Measurements from ENCODE around the gene DOLPP1.

Gene DOLPP1

DNA sequence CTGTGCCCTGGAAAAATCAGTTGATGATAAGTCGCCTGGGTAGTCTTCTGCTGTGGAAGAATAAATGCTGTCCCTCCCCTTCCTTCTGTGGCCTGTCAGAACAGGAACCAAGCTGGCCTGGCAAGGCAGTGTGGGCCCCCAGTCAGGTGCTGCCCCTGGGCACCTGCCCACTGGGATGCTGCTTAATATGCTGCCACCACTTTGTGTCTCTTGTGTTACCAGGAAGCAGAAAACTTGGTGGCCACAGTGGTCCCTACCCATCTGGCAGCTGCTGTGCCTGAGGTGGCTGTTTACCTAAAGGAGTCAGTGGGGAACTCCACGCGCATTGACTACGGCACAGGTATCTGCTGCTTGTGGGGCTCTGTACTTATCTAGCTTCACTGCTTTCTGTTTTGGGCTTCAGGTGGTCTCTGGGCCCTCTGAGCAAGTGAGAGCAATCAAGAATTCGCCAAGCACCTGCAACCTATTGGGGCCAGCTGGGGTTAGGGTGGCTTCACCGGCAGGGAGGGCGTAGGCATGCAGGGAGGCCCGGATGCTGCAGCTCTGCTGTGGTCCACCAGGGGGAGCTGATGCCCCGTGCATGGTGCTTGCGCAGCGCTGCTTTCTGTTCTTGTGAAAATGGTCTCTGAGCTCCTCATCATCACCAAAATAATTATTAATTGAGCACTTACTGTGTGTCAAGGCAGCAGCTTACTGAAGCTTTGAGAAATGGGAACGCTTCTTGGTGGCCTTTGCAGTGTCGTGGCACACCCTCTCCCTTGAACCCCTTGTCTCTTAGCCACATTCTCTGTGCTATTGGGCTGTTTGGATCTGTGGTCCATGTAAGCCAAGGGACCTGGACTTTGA lies 50.6 kb downstream of the DOLPP1 start:
- Histone ChIP-seq H2BK120ac (ENCODE audit: insufficient read depth, low read length, poor library complexity) (no peak overlapping the region), H3K36me3 (ENCODE audit: control insufficient read depth in 1 of 2, insufficient read depth in 2 of 2, low read length in 2 of 2) (peaks cover 30 to 32% of the 10 kb centered on the region in 2 experiments), H3K27ac (ENCODE audit: low read depth, low read length) (no peak overlapping the region), H3K79me2 (ENCODE audit: control insufficient read depth, insufficient read depth, low read length, poor library complexity) (no peaks in the 10 kb centered on the region), H4K8ac (ENCODE audit: low read depth, low read length) (no peak overlapping the region), H3K79me1 (ENCODE audit: low read length) (peaks cover 13% of the 10 kb centered on the region), H2AFZ (ENCODE audit: insufficient read depth, low read length, poor library complexity) (no peak overlapping the region), H3K14ac (ENCODE audit: low read length) (no peak overlapping the region), H3K4me1 (ENCODE audit: control insufficient read depth in 1 of 2, insufficient read depth in 2 of 2, low read length in 2 of 2) (peaks cover 11 to 18% of the 10 kb centered on the region in 2 experiments), H2AK5ac (ENCODE audit: low read length) (no peak overlapping the region), H3K9me3 (ENCODE audit: insufficient read depth, low read depth, low read length) (no peaks in the 10 kb centered on the region), H3K18ac (ENCODE audit: low read length) (no peak overlapping the region), H3K23ac (ENCODE audit: low read length) (no peak overlapping the region), H2BK5ac (ENCODE audit: low read depth, low read length, poor library complexity) (no peak overlapping the region), H3K4me3 (ENCODE audit: low read depth, low read length) (peak overlapping the region; percentile 46), H3K9ac (ENCODE audit: low read length) (no peak overlapping the region), H4K12ac (ENCODE audit: low read depth, low read length) (no peak overlapping the region), H4K91ac (ENCODE audit: low read depth, low read length) (no peak overlapping the region), H2BK12ac (ENCODE audit: low read length) (peak overlapping the region; percentile 0), H3K4ac (ENCODE audit: low read depth, low read length) (no peak overlapping the region), H3K27me3 (ENCODE audit: insufficient read depth, low read length) (no peaks in the 10 kb centered on the region), H3K4me2 (ENCODE audit: low read length) (no peak overlapping the region)
- WGBS (ENCODE audit: extremely low coverage, insufficient coverage, insufficient read length), result no CpG with 5 or more reads among the region's 13 CpGs
- peak; percentile 74 to 84 for DNase-seq

DNA sequence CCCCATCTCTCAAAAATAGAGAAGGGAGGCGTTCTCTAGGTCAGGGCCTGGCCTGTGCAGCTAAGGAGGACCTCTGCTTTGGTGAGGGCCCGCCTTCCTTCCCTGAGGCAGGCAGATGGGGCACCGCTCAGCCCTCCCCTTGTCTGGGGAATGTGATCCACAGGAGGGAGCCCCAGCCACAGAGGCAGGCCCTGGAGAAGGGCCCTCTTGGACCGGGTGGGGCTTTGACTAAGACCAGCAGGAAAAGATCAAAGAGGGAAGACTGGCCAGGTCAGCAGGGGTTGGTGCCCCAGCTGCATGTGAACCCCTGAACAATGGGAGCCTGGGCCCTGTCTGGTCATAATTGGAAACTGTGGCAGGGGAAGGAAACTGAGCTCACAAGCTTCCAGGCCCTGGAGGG lies 52.2 kb downstream of the DOLPP1 start:
- Histone ChIP-seq H4K8ac (ENCODE audit: low read depth, low read length) (peak overlapping the region; percentile 55), H2BK12ac (ENCODE audit: low read length) (peak overlapping the region; percentile 2), H3K27ac (ENCODE audit: low read depth, low read length) (peak overlapping the region; percentile 77), H2AFZ (ENCODE audit: insufficient read depth, low read length, poor library complexity) (no peak overlapping the region), H3K9ac (ENCODE audit: low read length) (no peak overlapping the region), H2AK5ac (ENCODE audit: low read length) (peak overlapping the region; percentile 83), H3K4ac (ENCODE audit: low read depth, low read length) (peak overlapping the region; percentile 25), H4K91ac (ENCODE audit: low read depth, low read length) (peak overlapping the region; percentile 60), H3K27me3 (ENCODE audit: insufficient read depth, low read length) (no peaks in the 10 kb centered on the region), H3K4me1 (ENCODE audit: control insufficient read depth in 1 of 2, insufficient read depth in 2 of 2, low read length in 2 of 2) (peaks cover 8 to 13% of the 10 kb centered on the region in 2 experiments), H3K23ac (ENCODE audit: low read length) (no peak overlapping the region), H3K79me2 (ENCODE audit: control insufficient read depth, insufficient read depth, low read length, poor library complexity) (no peaks in the 10 kb centered on the region), H3K18ac (ENCODE audit: low read length) (peak overlapping the region; percentile 10), H3K9me3 (ENCODE audit: insufficient read depth, low read depth, low read length) (no peaks in the 10 kb centered on the region), H3K4me3 (ENCODE audit: low read depth, low read length) (no peak overlapping the region), H3K79me1 (ENCODE audit: low read length) (peaks cover 10% of the 10 kb centered on the region), H3K36me3 (ENCODE audit: control insufficient read depth in 1 of 2, insufficient read depth in 2 of 2, low read length in 2 of 2) (peaks cover 42% of the 10 kb centered on the region in 2 experiments), H2BK5ac (ENCODE audit: low read depth, low read length, poor library complexity) (peak overlapping the region; percentile 7), H3K4me2 (ENCODE audit: low read length) (no peak overlapping the region), H3K14ac (ENCODE audit: low read length) (peak overlapping the region; percentile 38), H4K12ac (ENCODE audit: low read depth, low read length) (peak overlapping the region; percentile 32), H2BK120ac (ENCODE audit: insufficient read depth, low read length, poor library complexity) (peak overlapping the region; percentile 8)
- no CpG with 5 or more reads among the region's 4 CpGs for WGBS (ENCODE audit: extremely low coverage, insufficient coverage, insufficient read length)
- DNase-seq, result no peak

DNA sequence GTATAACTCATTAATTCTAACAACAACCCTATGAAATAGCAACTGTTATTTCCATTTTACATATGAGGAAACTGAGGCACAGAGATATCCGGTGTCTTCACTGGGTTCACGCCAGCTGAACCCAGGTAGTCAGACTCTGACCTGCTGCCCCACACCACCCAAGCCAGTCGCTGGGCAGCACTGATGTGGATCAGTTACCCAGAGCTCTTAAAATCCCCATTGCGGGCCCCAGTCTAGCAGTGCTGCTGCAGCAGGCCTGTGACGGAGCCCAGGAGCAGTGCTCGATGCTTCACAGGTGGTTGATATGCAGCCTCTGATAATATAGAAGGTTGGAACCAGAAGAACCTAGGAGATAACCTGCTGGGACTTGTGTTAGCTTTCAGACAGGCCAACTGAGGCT lies 54.6 kb downstream of the DOLPP1 start:
- no CpG with 5 or more reads among the region's 6 CpGs for WGBS (ENCODE audit: extremely low coverage, insufficient coverage, insufficient read length)
- Histone ChIP-seq H3K4me2 (ENCODE audit: low read length) (no peak overlapping the region), H3K23ac (ENCODE audit: low read length) (no peak overlapping the region)

DNA sequence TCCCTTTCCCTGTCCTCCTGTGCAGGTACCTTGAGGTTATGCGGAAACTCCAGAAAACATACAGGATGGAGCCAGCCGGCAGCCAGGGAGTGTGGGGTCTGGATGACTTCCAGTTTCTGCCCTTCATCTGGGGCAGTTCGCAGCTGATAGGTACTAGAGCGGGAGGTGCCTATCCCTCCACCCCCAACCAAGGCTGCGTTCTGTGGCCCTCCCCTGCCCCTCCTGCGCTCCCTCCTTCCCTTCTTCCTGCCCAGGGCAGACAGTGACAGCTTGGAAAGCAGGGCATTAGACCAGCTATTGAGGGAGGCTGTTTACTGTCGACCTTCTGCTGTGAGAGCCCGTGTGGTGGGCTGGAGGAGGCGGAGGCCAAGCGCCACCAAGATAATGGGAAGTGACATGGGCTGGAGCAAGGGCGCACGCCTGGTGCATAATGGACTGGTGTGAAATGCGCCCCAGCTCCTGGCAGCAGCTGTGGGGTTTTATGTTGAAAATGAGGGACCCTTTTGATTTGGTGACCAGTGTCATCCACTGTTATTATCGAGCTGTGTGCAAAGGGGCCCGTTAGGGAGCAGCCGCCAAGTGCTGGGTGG lies 55.6 kb downstream of the DOLPP1 start:
- H4K91ac ChIP-seq (ENCODE audit: low read depth, low read length), result no peak overlapping the region
- no peak overlapping the region for H2AFZ ChIP-seq (ENCODE audit: insufficient read depth, low read length, poor library complexity)
- H3K36me3 ChIP-seq (ENCODE audit: control insufficient read depth in 1 of 2, insufficient read depth in 2 of 2, low read length in 2 of 2), result peaks cover 22 to 29% of the 10 kb centered on the region in 2 experiments
- no peak overlapping the region for H3K9ac ChIP-seq (ENCODE audit: low read length)
- H3K14ac ChIP-seq (ENCODE audit: low read length), result no peak overlapping the region
- H3K79me2 ChIP-seq (ENCODE audit: control insufficient read depth, insufficient read depth, low read length, poor library complexity), result peaks cover 18% of the 10 kb centered on the region
- no peak overlapping the region for H2BK12ac ChIP-seq (ENCODE audit: low read length)
- no peak overlapping the region for H4K8ac ChIP-seq (ENCODE audit: low read depth, low read length)
- H3K4me2 ChIP-seq (ENCODE audit: low read length), result no peak overlapping the region
- peak overlapping the region; percentile 21 for H3K18ac ChIP-seq (ENCODE audit: low read length)
- H2BK5ac ChIP-seq (ENCODE audit: low read depth, low read length, poor library complexity), result no peak overlapping the region
- H2AK5ac ChIP-seq (ENCODE audit: low read length), result no peak overlapping the region
- H3K9me3 ChIP-seq (ENCODE audit: insufficient read depth, low read depth, low read length), result no peaks in the 10 kb centered on the region
- no peak overlapping the region for H2BK120ac ChIP-seq (ENCODE audit: insufficient read depth, low read length, poor library complexity)
- no peak overlapping the region for H3K23ac ChIP-seq (ENCODE audit: low read length)
- H3K79me1 ChIP-seq (ENCODE audit: low read length), result peaks cover 33% of the 10 kb centered on the region
- H3K27ac ChIP-seq (ENCODE audit: low read depth, low read length), result peak overlapping the region; percentile 3
- no CpG with 5 or more reads among the region's 16 CpGs for WGBS (ENCODE audit: extremely low coverage, insufficient coverage, insufficient read length)
- H3K4me3 ChIP-seq (ENCODE audit: low read depth, low read length), result no peak overlapping the region
- no peaks in the 10 kb centered on the region for H3K27me3 ChIP-seq (ENCODE audit: insufficient read depth, low read length)
- no peak overlapping the region for H3K4ac ChIP-seq (ENCODE audit: low read depth, low read length)
- no peak overlapping the region for H4K12ac ChIP-seq (ENCODE audit: low read depth, low read length)
- H3K4me1 ChIP-seq (ENCODE audit: control insufficient read depth in 1 of 2, insufficient read depth in 2 of 2, low read length in 2 of 2), result peaks cover 29 to 37% of the 10 kb centered on the region in 2 experiments
- DNase-seq, result no peak

More for the DNA sequence above, 54.6 kb downstream of the DOLPP1 start:
- no peak overlapping the region for H3K27ac ChIP-seq (ENCODE audit: low read depth, low read length)
- no peak overlapping the region for H3K18ac ChIP-seq (ENCODE audit: low read length)
- no peak overlapping the region for H2BK5ac ChIP-seq (ENCODE audit: low read depth, low read length, poor library complexity)
- H3K4me1 ChIP-seq (ENCODE audit: control insufficient read depth in 1 of 2, insufficient read depth in 2 of 2, low read length in 2 of 2), result peaks cover 20 to 28% of the 10 kb centered on the region in 2 experiments
- peaks cover 9% of the 10 kb centered on the region for H3K79me2 ChIP-seq (ENCODE audit: control insufficient read depth, insufficient read depth, low read length, poor library complexity)
- H2AFZ ChIP-seq (ENCODE audit: insufficient read depth, low read length, poor library complexity), result no peak overlapping the region
- H3K36me3 ChIP-seq (ENCODE audit: control insufficient read depth in 1 of 2, insufficient read depth in 2 of 2, low read length in 2 of 2), result peaks cover 29 to 36% of the 10 kb centered on the region in 2 experiments
- no peak overlapping the region for H3K4ac ChIP-seq (ENCODE audit: low read depth, low read length)
- H2BK12ac ChIP-seq (ENCODE audit: low read length), result peak overlapping the region; percentile 27
- H4K12ac ChIP-seq (ENCODE audit: low read depth, low read length), result no peak overlapping the region
- no peak overlapping the region for H4K8ac ChIP-seq (ENCODE audit: low read depth, low read length)
- no peaks in the 10 kb centered on the region for H3K9me3 ChIP-seq (ENCODE audit: insufficient read depth, low read depth, low read length)
- peak overlapping the region; percentile 17 for H2AK5ac ChIP-seq (ENCODE audit: low read length)
- H3K14ac ChIP-seq (ENCODE audit: low read length), result no peak overlapping the region
- no peak for DNase-seq
- no peak overlapping the region for H3K4me3 ChIP-seq (ENCODE audit: low read depth, low read length)
- peaks cover 24% of the 10 kb centered on the region for H3K79me1 ChIP-seq (ENCODE audit: low read length)
- H3K27me3 ChIP-seq (ENCODE audit: insufficient read depth, low read length), result no peaks in the 10 kb centered on the region
- no peak overlapping the region for H4K91ac ChIP-seq (ENCODE audit: low read depth, low read length)
- no peak overlapping the region for H3K9ac ChIP-seq (ENCODE audit: low read length)
- H2BK120ac ChIP-seq (ENCODE audit: insufficient read depth, low read length, poor library complexity), result no peak overlapping the region
